SKM-1 treated with dmso at 0.1 percent for 144 hours (cell line): ENCODE results near the gene LCN1.

Source experiments
- DNase-seq: peaks from one replicate; lab custom pipeline; 2025; ENCODE audit not compliant: unreplicated experiment; lab: John Stamatoyannopoulos, UW

Gene LCN1

GRCh38 chr9:135565636-135566035 is 44.4 kb downstream of the LCN1 start:
- DNase-seq, result no peak

GRCh38 chr9:135566552-135566951 is 45.3 kb downstream of the LCN1 start:
- DNase-seq, result no peak

- no peak for DNase-seq
Observed at GRCh38 chr9:135567311-135567710, 46.1 kb downstream of the LCN1 start.

- no peak for DNase-seq
Observed at GRCh38 chr9:135568026-135568425, 46.8 kb downstream of the LCN1 start.

GRCh38 chr9:135570456-135570855 is 49.2 kb downstream of the LCN1 start:
- no peak for DNase-seq

GRCh38 chr9:135572233-135572632 is 51.0 kb downstream of the LCN1 start:
- DNase-seq, result no peak

- DNase-seq, result no peak
Observed at GRCh38 chr9:135573124-135573523, 51.9 kb downstream of the LCN1 start.

GRCh38 chr9:135574331-135574730 is 53.1 kb downstream of the LCN1 start:
- no peak for DNase-seq

- DNase-seq, result no peak
Observed at GRCh38 chr9:135574943-135575342, 53.7 kb downstream of the LCN1 start.
